Ishikawa (cell line): ENCODE data around the gene ZNF169.

Experiments used
- CEBPB ChIP-seq: IDR thresholded peaks from 2 replicates; pipeline ENCODE4 v1.6.1; 2012
- CREB1 ChIP-seq: IDR thresholded peaks from 2 replicates; pipeline ENCODE4 v1.6.1; 2012; ENCODE audit warnings: low read depth
- EGR1 ChIP-seq: IDR thresholded peaks from 2 replicates; pipeline ENCODE4 v1.6.1; 2012
- EP300 ChIP-seq: IDR thresholded peaks from 2 replicates; pipeline ENCODE4 v1.6.1; 2012; ENCODE audit warnings: borderline replicate concordance
- RAD21 ChIP-seq: IDR thresholded peaks from 2 replicates; pipeline ENCODE4 v1.6.1; 2012; ENCODE audit warnings: low read depth
- TAF1 ChIP-seq: IDR thresholded peaks from 2 replicates; pipeline ENCODE4 v1.6.1; 2012; ENCODE audit warnings: low read depth, mild to moderate bottlenecking
- TEAD4 ChIP-seq: IDR thresholded peaks from 2 replicates; pipeline ENCODE4 v1.6.1; 2012
- YY1 ChIP-seq: IDR thresholded peaks from 2 replicates; pipeline ENCODE4 v1.6.1; 2012; ENCODE audit warnings: low read depth
- TF ChIP-seq, protein P1 (sequence below): IDR thresholded peaks from 2 replicates; pipeline ENCODE4 v1.6.1; 2012

DNA sequence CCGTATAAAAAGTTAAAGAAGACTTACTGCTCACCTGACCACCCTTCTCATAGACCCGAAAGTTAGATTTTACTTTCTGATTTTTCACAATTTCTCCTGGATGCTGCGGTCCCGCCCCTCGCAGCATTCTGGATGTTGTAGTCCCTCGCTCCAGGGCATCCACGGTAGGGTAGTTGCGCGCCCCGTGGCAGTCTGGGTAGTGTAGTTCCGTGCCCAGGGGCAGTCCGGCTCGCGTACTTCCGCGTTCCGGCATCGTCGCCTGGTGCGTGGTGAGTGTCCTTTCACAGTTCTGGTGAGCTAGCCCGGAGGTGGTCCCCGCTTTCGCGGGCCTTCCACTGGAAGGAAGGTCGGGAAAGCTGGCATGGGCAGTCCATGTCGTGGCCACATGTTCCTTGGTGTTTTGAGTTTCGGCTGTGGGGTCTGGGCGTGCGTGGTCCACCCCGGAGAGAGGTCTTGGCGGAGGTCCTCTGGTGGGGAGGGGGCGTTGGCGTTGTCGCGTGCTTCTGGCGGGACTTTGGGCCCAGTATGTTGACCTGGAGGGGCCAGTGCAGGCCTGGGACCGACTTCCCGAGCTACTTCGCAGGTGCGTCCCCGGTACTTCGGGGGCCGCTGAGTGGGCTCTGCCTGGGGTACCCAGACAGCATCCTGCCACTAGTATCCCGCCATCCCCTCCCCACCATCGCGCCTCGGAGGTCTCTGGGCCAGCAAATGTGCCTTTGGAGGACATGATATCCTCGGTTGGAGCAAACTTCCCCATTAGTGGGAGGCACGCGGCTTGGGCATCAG lies at the start of gene ZNF169:
- TF ChIP-seq CREB1 (no peak), TAF1 (no peak), EP300 (no peak), TEAD4 (peak; percentile 74), RAD21 (no peak), CEBPB (no peak), YY1 (peak; percentile 69), EGR1 (no peak)
- TF ChIP-seq, protein P1, sequence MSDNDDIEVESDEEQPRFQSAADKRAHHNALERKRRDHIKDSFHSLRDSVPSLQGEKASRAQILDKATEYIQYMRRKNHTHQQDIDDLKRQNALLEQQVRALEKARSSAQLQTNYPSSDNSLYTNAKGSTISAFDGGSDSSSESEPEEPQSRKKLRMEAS: no peak; the same call in 1 of the 2 replicates
